Keratinocyte (primary cell): ENCODE data around the gene NTSR2.

ENCODE experiments used
- EZH2 ChIP-seq: IDR thresholded peaks from one replicate; pipeline ENCODE4 v1.6.1; 2012; ENCODE audit warnings: inconsistent platforms, mild to moderate bottlenecking, low read length, moderate library complexity
- TF ChIP-seq, protein P1 (sequence below), 3 experiments: IDR thresholded peaks in 1 of 3; conservative IDR thresholded peaks in 1 of 3; optimal IDR thresholded peaks in 1 of 3; 2 replicates in 2 of 3; 3 replicates in 1 of 3; pipeline versions ENCODE3 to v1.5.1; 2011; ENCODE audit warnings: low read length in 3 of 3, mild to moderate bottlenecking in 3 of 3, moderate library complexity in 2 of 3, control low read depth in 1 of 3, inconsistent platforms in 1 of 3; ENCODE audit not compliant: insufficient read depth in 2 of 3; ENCODE audit errors: extremely low read depth in 1 of 3

DNA sequence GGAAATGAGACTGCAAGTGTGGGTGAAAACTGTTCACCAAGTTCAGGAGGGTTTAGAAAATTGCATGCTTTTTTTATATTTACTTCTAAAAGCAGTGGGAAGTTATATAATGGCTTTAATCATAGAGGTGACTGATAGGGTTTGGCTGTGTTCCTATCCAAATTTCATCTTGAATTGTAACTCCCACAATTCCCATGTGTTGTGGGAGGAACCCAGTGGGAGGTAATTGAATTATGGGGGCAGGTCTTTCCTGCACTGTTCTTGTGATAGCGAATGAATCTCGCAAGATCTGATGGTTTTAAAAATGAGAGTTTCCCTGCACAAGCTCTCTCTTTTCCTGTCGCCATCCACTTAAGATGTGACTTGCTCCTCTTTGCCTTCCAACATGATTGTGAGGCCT lies 35.7 kb upstream of the NTSR2 start:
- TF ChIP-seq, protein P1, sequence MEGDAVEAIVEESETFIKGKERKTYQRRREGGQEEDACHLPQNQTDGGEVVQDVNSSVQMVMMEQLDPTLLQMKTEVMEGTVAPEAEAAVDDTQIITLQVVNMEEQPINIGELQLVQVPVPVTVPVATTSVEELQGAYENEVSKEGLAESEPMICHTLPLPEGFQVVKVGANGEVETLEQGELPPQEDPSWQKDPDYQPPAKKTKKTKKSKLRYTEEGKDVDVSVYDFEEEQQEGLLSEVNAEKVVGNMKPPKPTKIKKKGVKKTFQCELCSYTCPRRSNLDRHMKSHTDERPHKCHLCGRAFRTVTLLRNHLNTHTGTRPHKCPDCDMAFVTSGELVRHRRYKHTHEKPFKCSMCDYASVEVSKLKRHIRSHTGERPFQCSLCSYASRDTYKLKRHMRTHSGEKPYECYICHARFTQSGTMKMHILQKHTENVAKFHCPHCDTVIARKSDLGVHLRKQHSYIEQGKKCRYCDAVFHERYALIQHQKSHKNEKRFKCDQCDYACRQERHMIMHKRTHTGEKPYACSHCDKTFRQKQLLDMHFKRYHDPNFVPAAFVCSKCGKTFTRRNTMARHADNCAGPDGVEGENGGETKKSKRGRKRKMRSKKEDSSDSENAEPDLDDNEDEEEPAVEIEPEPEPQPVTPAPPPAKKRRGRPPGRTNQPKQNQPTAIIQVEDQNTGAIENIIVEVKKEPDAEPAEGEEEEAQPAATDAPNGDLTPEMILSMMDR (optimal IDR thresholded peaks at IDR 0.05 in 1 of 3, IDR thresholded peaks at IDR 0.05 in 1 of 3, conservative IDR thresholded peaks at IDR 0.05 in 1 of 3; ENCODE audit: extremely low read depth in 1 of 3, insufficient read depth in 2 of 3, low read length in 3 of 3): no peak
- TF ChIP-seq EZH2: no peak
